Measurements from ENCODE around the gene EGFLAM. TPM values are rescaled to one million over a fixed set of nuclear protein-coding genes. Genes with fewer than 3 reads are reported as not detected.

Gene EGFLAM
- total RNA-seq, 1 experiment from 2014 or later, result not detected

DNA sequence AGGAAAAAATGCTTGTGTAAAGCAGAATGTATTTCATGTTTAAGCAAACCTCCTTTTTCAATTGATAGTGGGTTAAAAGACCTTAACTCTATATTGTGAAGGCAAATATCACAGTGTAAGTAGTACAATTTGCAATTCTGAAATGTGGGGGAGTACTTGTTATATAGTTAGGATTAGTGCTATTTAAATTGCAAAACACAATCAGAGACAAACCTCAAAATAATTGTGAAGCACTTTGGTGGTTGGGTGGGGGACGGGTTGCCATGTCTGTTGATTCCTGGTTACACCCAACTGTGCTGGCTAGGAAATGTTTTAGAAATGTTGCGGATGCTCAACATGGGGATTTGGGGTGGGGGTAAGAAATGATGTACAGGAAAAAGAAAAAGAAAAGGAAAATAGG, 37.4 kb downstream of the EGFLAM start:
- CTCF ChIA-PET, result no interaction called here
- no peak overlapping the region for H3K4me3 ChIP-seq (ENCODE audit: low read depth, low read length)
- Mint-ChIP-seq H3K9me3 (ENCODE audit: unreplicated experiment) (no peaks in the 10 kb centered on the region), H3K27me3 (ENCODE audit: insufficient read depth, unreplicated experiment) (peaks cover 10% of the 10 kb centered on the region), H3K4me1 (ENCODE audit: low read depth, unreplicated experiment) (no peaks in the 10 kb centered on the region), H3K4me3 (ENCODE audit: unreplicated experiment) (no peak overlapping the region), H3K36me3 (ENCODE audit: insufficient read depth, unreplicated experiment) (no peaks in the 10 kb centered on the region), H3K27ac (ENCODE audit: unreplicated experiment) (no peak overlapping the region)
- TF ChIP-seq, protein P1, sequence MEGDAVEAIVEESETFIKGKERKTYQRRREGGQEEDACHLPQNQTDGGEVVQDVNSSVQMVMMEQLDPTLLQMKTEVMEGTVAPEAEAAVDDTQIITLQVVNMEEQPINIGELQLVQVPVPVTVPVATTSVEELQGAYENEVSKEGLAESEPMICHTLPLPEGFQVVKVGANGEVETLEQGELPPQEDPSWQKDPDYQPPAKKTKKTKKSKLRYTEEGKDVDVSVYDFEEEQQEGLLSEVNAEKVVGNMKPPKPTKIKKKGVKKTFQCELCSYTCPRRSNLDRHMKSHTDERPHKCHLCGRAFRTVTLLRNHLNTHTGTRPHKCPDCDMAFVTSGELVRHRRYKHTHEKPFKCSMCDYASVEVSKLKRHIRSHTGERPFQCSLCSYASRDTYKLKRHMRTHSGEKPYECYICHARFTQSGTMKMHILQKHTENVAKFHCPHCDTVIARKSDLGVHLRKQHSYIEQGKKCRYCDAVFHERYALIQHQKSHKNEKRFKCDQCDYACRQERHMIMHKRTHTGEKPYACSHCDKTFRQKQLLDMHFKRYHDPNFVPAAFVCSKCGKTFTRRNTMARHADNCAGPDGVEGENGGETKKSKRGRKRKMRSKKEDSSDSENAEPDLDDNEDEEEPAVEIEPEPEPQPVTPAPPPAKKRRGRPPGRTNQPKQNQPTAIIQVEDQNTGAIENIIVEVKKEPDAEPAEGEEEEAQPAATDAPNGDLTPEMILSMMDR (IDR thresholded peaks at IDR 0.05; ENCODE audit: insufficient read depth in 1 of 2, low read depth in 1 of 2, low read length in 1 of 2, severe bottlenecking in 1 of 2, unreplicated experiment in 1 of 2), result no peak
- H3K27me3 ChIP-seq (replicated peaks; ENCODE audit: control insufficient read depth, insufficient read depth, low read length), result no peaks in the 10 kb centered on the region
- no peaks in the 10 kb centered on the region; the same call in 1 of the 2 replicates for H3K9me3 ChIP-seq
- BruUV-seq (replicated peaks), result no TSS peak
- POLR2A ChIA-PET, result no interaction called here
- H3K36me3 ChIP-seq (ENCODE audit: control insufficient read depth, insufficient read depth, low read length), result no peaks in the 10 kb centered on the region
- no peak for DNase-seq
- intact Hi-C loops (cut with micrococcal nuclease; ENCODE audit: unreplicated experiment), result no loop called here
- no peaks in the 10 kb centered on the region for H3K4me1 ChIP-seq

DNA sequence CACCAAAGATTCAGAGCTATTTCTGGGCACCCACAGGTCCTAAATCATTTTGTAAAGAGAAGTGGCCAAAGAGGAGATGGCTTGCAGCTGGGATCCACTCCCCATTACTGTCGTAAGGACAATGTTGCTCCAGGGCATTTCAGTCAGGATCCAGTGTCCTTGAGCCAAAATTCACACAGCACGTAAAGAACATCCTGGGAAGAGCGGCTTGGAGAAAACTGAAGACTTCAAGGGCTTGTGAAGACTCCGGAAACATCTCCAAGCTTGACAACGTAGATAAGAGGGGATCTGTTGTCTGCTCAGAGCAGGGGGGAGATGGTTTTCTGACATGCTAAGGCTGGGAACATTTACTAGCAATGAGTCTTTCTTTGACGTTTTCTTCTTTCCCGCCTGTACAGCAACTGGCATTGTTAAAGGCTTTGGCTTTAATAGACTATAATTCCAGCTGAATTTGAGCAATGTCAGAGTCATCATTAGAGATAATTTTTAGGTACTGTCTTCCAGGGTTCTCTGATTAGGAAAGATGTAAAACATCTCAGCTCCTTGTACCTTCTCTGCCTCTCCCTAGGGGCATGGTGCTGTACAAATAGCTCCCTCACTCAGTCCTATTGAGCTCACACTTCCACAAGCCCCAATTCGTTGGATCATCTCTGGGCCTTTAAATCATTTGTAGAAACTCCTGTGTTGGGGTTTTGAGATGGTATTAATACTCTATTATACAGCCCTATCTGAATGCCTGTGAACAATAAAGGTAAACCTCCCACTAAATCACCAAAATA, 39.7 kb downstream of the EGFLAM start:
- H3K4me3 Mint-ChIP-seq (ENCODE audit: unreplicated experiment), result no peak overlapping the region
- H3K4me1 Mint-ChIP-seq (ENCODE audit: low read depth, unreplicated experiment), result no peaks in the 10 kb centered on the region
- peaks cover 7% of the 10 kb centered on the region for H3K27me3 Mint-ChIP-seq (ENCODE audit: insufficient read depth, unreplicated experiment)
- ChIA-PET CTCF (no interaction called here), POLR2A (interaction anchor here (0.5 kb wide), 1 partner anchor 69 kb away, joined by 5 read pairs; no protein-coding TSS in a partner anchor)
- H3K36me3 Mint-ChIP-seq (ENCODE audit: insufficient read depth, unreplicated experiment), result no peaks in the 10 kb centered on the region
- BruUV-seq (replicated peaks), result no TSS peak
- Histone ChIP-seq H3K36me3 (ENCODE audit: control insufficient read depth, insufficient read depth, low read length) (no peaks in the 10 kb centered on the region), H3K27me3 (replicated peaks; ENCODE audit: control insufficient read depth, insufficient read depth, low read length) (no peaks in the 10 kb centered on the region), H3K9me3 (no peaks in the 10 kb centered on the region; the same call in 1 of the 2 replicates), H3K4me3 (ENCODE audit: low read depth, low read length) (no peak overlapping the region), H3K4me1 (no peaks in the 10 kb centered on the region)
- TF ChIP-seq, protein P1 (IDR thresholded peaks at IDR 0.05; ENCODE audit: insufficient read depth in 1 of 2, low read depth in 1 of 2, low read length in 1 of 2, severe bottlenecking in 1 of 2, unreplicated experiment in 1 of 2), result no peak
- peaks cover 5% of the 10 kb centered on the region for H3K9me3 Mint-ChIP-seq (ENCODE audit: unreplicated experiment)
- no peak overlapping the region for H3K27ac Mint-ChIP-seq (ENCODE audit: unreplicated experiment)
- no peak for DNase-seq
- intact Hi-C loops (cut with micrococcal nuclease; ENCODE audit: unreplicated experiment), result no loop called here

DNA sequence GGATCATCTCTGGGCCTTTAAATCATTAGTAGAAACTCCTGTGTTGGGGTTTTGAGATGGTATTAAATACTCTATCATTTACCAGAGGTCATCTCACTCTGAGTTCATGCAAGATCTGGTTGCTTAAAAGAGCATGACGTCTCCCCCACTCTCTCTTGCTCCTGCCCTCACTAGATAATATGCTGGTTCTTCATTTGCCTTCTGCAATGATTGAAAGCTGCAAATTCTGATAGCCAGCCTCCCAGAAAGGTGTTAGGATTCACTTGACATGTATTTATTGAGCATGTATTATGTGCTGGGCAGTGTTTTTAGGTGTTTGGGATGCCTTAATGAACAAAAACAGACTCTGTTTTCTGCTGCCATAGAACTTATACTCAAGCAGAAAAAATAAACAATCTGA, 41.2 kb downstream of the EGFLAM start:
- Histone ChIP-seq H3K9me3 (no peaks in the 10 kb centered on the region; the same call in 1 of the 2 replicates), H3K27me3 (replicated peaks; ENCODE audit: control insufficient read depth, insufficient read depth, low read length) (no peaks in the 10 kb centered on the region), H3K4me3 (ENCODE audit: low read depth, low read length) (no peak overlapping the region), H3K36me3 (ENCODE audit: control insufficient read depth, insufficient read depth, low read length) (no peaks in the 10 kb centered on the region), H3K4me1 (no peaks in the 10 kb centered on the region)
- no peak overlapping the region for H3K27ac Mint-ChIP-seq (ENCODE audit: unreplicated experiment)
- TF ChIP-seq, protein P1 (IDR thresholded peaks at IDR 0.05; ENCODE audit: insufficient read depth in 1 of 2, low read depth in 1 of 2, low read length in 1 of 2, severe bottlenecking in 1 of 2, unreplicated experiment in 1 of 2), result no peak
- H3K27me3 Mint-ChIP-seq (ENCODE audit: insufficient read depth, unreplicated experiment), result peaks cover 7% of the 10 kb centered on the region
- intact Hi-C loops (cut with micrococcal nuclease; ENCODE audit: unreplicated experiment), result no loop called here
- no peaks in the 10 kb centered on the region for H3K36me3 Mint-ChIP-seq (ENCODE audit: insufficient read depth, unreplicated experiment)
- ChIA-PET CTCF (no interaction called here), POLR2A (no interaction called here)
- BruUV-seq (replicated peaks), result no TSS peak
- H3K4me1 Mint-ChIP-seq (ENCODE audit: low read depth, unreplicated experiment), result no peaks in the 10 kb centered on the region
- no peak overlapping the region for H3K4me3 Mint-ChIP-seq (ENCODE audit: unreplicated experiment)
- H3K9me3 Mint-ChIP-seq (ENCODE audit: unreplicated experiment), result peaks cover 20% of the 10 kb centered on the region
- no peak for DNase-seq

Data from Caco-2 (cell line).